ENCODE data around the gene C2.

DNA sequence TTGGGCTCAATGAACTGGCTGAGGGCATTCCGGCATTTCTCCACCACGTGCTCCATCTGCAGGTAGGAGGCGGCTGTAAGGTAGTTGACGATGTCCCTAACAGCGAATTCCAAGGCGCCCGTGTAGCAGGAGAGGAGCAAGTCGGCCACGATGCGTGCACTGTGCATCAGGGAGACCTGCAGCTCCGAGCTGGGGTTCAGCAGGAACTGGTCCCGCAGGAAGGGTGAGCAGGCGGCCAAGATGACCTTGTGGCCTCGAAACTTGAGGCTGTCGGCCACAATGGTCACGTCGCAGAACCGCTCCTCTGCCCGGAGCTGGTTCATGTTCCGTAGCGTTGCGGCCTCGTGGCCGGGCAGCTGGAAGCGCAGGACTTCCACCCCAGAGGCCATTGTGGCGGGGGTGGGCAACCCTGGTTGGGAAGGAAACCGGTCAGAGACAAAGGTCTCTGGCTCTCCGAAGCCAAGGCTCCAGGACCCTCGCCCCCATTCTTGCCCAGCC is 26.6 kb upstream of the C2 start:
- TF ChIP-seq, protein P1, sequence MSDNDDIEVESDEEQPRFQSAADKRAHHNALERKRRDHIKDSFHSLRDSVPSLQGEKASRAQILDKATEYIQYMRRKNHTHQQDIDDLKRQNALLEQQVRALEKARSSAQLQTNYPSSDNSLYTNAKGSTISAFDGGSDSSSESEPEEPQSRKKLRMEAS (IDR thresholded peaks at IDR 0.05; ENCODE audit: low read depth, low read length), result no peak
- no peak for TF ChIP-seq MYC (IDR thresholded peaks at IDR 0.05; ENCODE audit: low read depth, low read length)
